Panc1 (cell line): ENCODE data around the gene PRELID3B. TPM values are rescaled to one million over a fixed set of nuclear protein-coding genes. Genes with fewer than 3 reads are reported as not detected.
A peak's percentile ranks its signal among the peaks of the same experiment; 100 is the strongest.

ENCODE experiments used
- ATAC-seq: fragments of 200-7000 bp; cut with Tn5 transposase; 2 replicates; pipeline ENCODE4 v1.9.1; 2020; ENCODE audit warnings: mild to moderate bottlenecking, moderate library complexity
- BruUV-seq: library from RNA; stranded (reverse); fragments of 400-500 nt; replicated peaks from 2 replicates; lab custom pipeline; 2021; lab: Mats Ljungman, UMichigan
- CTCF ChIA-PET: fragments of 300-600 bp; sonication (Branson Sonifier 250); formaldehyde crosslinking; loops from one replicate; lab custom pipeline; 2022; ENCODE audit warnings: antibody characterized with exemption; lab: Charles Lee
- POLR2A ChIA-PET: fragments of 300-600 bp; sonication (Branson Sonifier 250); formaldehyde crosslinking; loops from one replicate; lab custom pipeline; 2022; ENCODE audit warnings: antibody characterized with exemption; lab: Charles Lee
- DNase-seq: peaks from one replicate; pipeline ENCODE4 v3.0.0-alpha.2; 2010; ENCODE audit warnings: low read depth, low spot score
- H3K27ac ChIP-seq: 2 replicates; pipeline ENCODE4 v1.5.1; 2011; ENCODE audit warnings: mild to moderate bottlenecking, low read length, inconsistent platforms
- H3K27me3 ChIP-seq: fragments of 200-500 bp; sonication (Bioruptor generic); 2 replicates; pipeline ENCODE4 v1.6.0; 2014; ENCODE audit warnings: low read length, inconsistent platforms; ENCODE audit not compliant: control insufficient read depth, insufficient read depth
- H3K36me3 ChIP-seq: fragments of 200-500 bp; sonication (Bioruptor generic); 2 replicates; pipeline ENCODE4 v1.5.1; 2014; ENCODE audit warnings: inconsistent platforms, mild to moderate bottlenecking, low read length, moderate library complexity; ENCODE audit not compliant: control insufficient read depth, insufficient read depth
- H3K4me1 ChIP-seq: 2 replicates; pipeline ENCODE4 v1.5.1; 2011; ENCODE audit warnings: inconsistent platforms, mild to moderate bottlenecking, low read length, moderate library complexity; ENCODE audit not compliant: control insufficient read depth, insufficient read depth
- H3K4me3 ChIP-seq, 2 experiments: 2 replicates each; pipeline ENCODE4 v1.5.1; 2011 to 2012; ENCODE audit warnings: low read depth in 2 of 2, low read length in 2 of 2, mild to moderate bottlenecking in 2 of 2, inconsistent platforms in 1 of 2, moderate library complexity in 1 of 2
- H3K9me3 ChIP-seq: fragments of 200-500 bp; sonication (Bioruptor generic); 2 replicates; pipeline ENCODE4 v1.5.1; 2014; ENCODE audit warnings: low read depth, mild to moderate bottlenecking, inconsistent platforms, low read length, moderate library complexity; ENCODE audit not compliant: control insufficient read depth, insufficient read depth
- CTCF ChIP-seq: fragments of 450-650 bp; IDR thresholded peaks from 2 replicates; pipeline ENCODE4 v1.5.1; 2017; ENCODE audit warnings: mild to moderate bottlenecking
- POLR2AphosphoS5 ChIP-seq: IDR thresholded peaks from 2 replicates; pipeline ENCODE4 v1.6.1; 2012; ENCODE audit warnings: mild to moderate bottlenecking, low read depth, low read length, moderate library complexity
- REST ChIP-seq, 2 experiments: IDR thresholded peaks; 2 replicates each; pipeline ENCODE4 v1.6.1; 2011 to 2012; ENCODE audit warnings: low read depth in 2 of 2, control low read depth in 1 of 2, low read length in 1 of 2, mild to moderate bottlenecking in 1 of 2, moderate library complexity in 1 of 2; ENCODE audit not compliant: insufficient read depth in 1 of 2
- SIN3A ChIP-seq: IDR thresholded peaks from 2 replicates; pipeline ENCODE4 v1.6.1; 2012; ENCODE audit warnings: low read depth, mild to moderate bottlenecking, low read length, moderate library complexity, borderline replicate concordance; ENCODE audit not compliant: insufficient read depth
- TCF7L2 ChIP-seq: IDR thresholded peaks from 2 replicates; pipeline ENCODE4 v1.6.1; 2011; ENCODE audit warnings: mild to moderate bottlenecking, low read depth, low read length, inconsistent platforms
- in situ Hi-C: cut with HindIII; loops from 2 replicates; pipeline ENCODE4 v1.10.0; 2016; ENCODE audit warnings: low sequenced_read_pairs, low pct_unique_long_range_greater_than_20kb
- intact Hi-C: fragments of 100-400 bp; cut with micrococcal nuclease; formaldehyde crosslinking; loops from one replicate; pipeline ENCODE4 v1.10.0; 2022; ENCODE audit not compliant: unreplicated experiment
- total RNA-seq: library from RNA; stranded (reverse); gene quantifications from one replicate; pipeline ENCODE4 v1.2.1, GENCODE V29; 2021; ENCODE audit not compliant: unreplicated experiment

PRELID3B gene
- total RNA-seq, 1 experiment from 2014 or later, result 131 TPM

GRCh38 chr20:59031564-59032022 lies 11.0 kb downstream of the PRELID3B start:
- DNase-seq (no peak), ATAC-seq (no peak)
- ChIA-PET CTCF (interaction anchor here (0.8 to 1.1 kb wide), 3 partner anchors 56 to 465 kb away, joined by 3 to 5 read pairs (median 4); no protein-coding TSS in a partner anchor), POLR2A (no interaction called here)
- peak overlapping the region; percentile 91 to 93 for H3K4me3 ChIP-seq
- peaks cover 40% of the 10 kb centered on the region for H3K4me1 ChIP-seq
- no TSS peak for BruUV-seq
- no peaks in the 10 kb centered on the region for H3K27me3 ChIP-seq
- H3K36me3 ChIP-seq, result peaks cover 66% of the 10 kb centered on the region
- peak overlapping the region; percentile 97 for H3K27ac ChIP-seq
- TF ChIP-seq SIN3A (no peak), TCF7L2 (no peak), CTCF (no peak), REST (IDR thresholded peaks at IDR 0.05; ENCODE audit: insufficient read depth in 1 of 2, low read depth in 2 of 2, low read length in 1 of 2) (no peak), POLR2AphosphoS5 (no peak)
- no peaks in the 10 kb centered on the region for H3K9me3 ChIP-seq
- intact Hi-C loops, result no loop called here
- in situ Hi-C loops, result no loop called here

- no peak for TF ChIP-seq SIN3A
- no peak for TF ChIP-seq REST (IDR thresholded peaks at IDR 0.05; ENCODE audit: insufficient read depth in 1 of 2, low read depth in 2 of 2, low read length in 1 of 2)
- TF ChIP-seq TCF7L2, result no peak
- TF ChIP-seq POLR2AphosphoS5, result no peak
- no peak for TF ChIP-seq CTCF
- Histone ChIP-seq H3K4me3 (peak overlapping the region; percentile 91 to 93), H3K4me1 (peaks cover 40% of the 10 kb centered on the region), H3K27ac (peak overlapping the region; percentile 97), H3K27me3 (no peaks in the 10 kb centered on the region), H3K9me3 (no peaks in the 10 kb centered on the region), H3K36me3 (peaks cover 66% of the 10 kb centered on the region)
- intact Hi-C loops (no loop called here), in situ Hi-C loops (no loop called here)
- ATAC-seq, result no peak
- CTCF ChIA-PET, result interaction anchor here (1.0 kb wide), 1 partner anchor 57 kb away, joined by 4 read pairs; no protein-coding TSS in a partner anchor
- no TSS peak for BruUV-seq
- POLR2A ChIA-PET, result no interaction called here
- DNase-seq, result no peak
These were observed 11.5 kb downstream of the PRELID3B start for GRCh38 chr20:59030911-59031563.
